Measurements from ENCODE around the gene PFN4.
A peak's percentile ranks its signal among the peaks of the same experiment; 100 is the strongest.
"Not testable (repeated sequence)": the region's sequence is repeated elsewhere in the genome, so short reads cannot be mapped to it uniquely, and the experiment has no call there.

PFN4 gene

DNA sequence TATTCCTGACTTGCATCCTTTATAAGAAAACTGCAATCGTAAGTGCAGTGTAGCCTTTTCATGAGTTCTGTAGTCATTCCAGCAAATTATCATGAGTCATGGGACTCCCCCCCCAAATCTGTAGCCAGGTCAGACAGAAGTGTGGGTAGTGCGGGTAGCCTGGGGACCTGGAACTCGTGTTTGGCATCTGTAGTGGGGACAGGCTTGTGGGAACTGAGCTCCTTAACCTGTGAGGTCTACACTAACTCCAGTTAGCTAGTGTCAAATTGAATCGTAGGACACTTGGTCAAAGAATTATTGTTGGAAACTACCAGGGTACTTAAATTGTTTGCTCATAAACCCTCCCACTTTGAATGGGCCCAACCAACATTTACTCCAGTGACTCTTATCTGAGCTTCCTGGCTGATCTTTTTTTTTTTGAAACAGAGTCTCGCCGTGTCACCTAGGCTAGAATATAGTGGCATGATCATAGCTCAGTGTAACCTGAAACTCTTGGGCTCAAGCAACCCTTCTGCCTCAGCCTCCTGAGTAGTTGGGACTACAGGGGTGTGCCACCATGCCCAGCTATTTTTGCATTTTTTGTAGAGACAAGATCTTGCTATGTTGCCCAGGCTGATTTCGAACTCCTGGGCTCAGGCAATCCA, 12.4 kb downstream of the PFN4 start:
- DNase-seq, result no peak

DNA sequence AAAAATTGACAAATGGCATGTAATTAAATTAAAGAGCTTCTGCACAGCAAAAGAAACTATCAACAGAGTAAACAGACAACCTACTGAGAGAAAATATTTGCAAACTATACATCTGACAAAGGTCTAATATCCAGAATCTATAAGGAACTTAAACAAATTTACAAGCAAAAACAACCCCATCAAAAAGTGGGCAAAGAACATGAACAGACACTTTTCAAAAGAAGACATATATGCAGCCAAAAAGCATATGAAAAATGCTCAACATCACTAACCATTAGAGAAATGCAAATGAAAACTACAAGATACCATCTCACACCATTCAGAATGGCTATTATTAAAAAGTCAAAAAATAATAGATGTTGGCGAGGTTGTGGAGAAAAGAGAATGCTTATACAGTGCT, 13.7 kb downstream of the PFN4 start:
- DNase-seq, result not testable (repeated sequence)

DNA sequence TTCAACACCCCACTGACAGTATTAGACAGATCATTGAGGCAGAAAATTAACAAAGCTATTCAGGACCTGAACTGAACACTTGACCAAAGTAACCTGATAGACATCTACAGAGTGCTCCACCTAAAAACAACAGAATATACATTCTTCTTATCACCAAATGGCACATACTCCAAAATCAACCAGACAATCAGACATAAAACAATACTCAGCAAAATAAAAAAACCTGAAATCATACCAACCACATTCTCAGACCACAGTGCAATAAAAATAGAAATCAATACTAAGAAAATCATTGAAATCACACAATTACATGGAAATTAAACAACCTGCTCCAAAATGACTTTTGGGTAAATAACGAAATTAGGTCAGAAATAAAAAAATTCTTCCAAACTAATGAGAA, 15.8 kb downstream of the PFN4 start:
- DNase-seq, result no peak

DNA sequence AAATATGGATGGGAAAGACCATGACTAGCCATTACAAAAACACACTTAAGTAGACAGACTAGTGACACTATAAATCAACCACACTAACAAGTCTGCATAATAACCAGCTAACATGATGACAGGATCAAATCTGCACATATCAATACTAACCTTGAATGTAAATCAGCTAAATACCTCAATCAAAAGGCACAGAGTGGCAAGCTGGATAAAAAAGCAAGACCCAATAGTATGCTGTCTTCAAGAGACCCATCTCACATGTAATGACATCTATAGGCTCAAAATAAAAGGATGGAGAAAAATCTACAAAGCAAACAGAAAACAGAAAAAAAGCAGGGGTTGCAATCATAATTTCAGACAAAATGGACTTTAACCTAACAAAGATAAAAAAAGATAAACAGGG, 16.3 kb downstream of the PFN4 start:
- no peak for DNase-seq

DNA sequence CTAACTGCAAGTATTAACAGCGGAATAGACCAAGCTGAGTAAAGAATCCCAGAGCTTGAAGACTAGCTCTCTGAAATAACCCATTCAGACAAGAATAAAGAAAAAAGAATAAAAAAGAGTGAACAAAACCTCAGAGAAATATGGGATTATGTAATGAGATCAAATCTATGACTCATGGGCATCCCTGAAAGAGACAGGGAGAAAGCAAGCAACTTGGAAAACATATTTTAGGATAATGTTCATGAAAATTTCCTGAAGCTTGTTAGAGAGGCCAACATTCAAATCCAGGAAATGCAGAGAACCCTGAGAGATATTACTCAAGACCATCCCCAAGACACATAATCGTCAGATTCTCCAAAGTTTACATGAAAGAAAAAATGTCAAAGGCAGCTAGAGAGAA, 17.3 kb downstream of the PFN4 start:
- DNase-seq, result no peak

DNA sequence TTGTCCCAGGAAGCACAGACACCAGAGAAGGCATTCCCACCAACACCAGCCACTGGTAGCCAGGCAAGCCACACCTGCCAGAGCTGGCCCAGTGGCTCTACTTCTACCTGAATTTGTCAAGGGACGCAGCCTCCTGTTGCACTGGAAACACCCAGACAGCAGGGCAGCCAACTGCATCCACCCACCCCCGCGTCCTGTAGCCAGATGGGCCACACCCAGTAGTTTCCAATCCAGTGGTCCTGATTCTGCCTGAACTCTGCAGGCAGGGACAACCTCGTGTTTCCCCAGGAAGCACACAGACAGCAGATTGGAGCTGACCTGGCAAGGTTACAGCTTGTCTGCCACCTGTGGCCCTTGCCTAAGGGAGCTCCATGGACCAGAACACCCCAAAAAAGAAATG, 18.2 kb downstream of the PFN4 start:
- no peak for DNase-seq

DNA sequence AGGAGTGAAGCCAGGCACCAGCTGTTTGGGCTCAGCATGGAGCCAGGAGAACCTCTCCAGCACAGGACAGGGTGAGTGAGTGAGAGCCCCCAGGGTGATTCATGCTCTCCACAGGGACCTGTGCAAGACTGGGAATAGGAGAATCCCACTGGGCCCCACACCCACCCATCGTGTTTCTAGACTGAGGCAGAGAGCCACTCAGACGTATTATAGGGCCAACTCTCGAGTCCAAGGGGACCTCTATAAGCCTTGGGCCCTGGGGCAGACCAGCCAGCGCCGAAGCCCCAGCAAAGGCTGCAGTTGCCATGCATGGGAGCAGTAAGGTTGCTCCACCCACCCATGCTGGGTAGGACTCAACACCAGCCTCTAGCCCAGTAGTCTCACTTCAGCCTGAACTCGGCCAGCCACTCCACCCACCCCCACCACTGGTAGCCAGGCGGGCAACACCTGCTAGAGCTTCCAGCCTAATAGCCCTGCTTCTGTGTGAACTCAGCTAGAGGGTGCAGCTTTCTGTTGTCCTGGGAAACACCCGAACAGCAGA, 19.0 kb downstream of the PFN4 start:
- DNase-seq, result no peak

DNA sequence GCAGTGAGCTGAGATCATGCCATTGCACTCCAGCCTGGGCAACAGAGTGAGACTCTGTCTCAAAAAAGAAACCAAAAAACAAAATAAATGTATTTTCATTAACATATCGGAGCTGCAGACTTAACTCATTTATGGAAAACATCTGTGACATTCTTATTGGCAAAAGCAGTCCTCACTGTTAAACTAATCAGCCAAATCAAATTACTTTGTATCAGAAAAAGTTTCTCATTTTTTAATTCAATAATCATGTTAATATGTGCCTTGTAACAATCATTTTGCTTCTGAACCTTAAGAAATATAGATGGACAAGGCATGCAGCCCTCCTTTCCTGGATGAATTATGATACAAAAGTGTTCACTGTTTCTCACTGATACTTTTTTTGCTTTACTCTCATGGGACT, 20.5 kb downstream of the PFN4 start:
- DNase-seq, result no peak

DNA sequence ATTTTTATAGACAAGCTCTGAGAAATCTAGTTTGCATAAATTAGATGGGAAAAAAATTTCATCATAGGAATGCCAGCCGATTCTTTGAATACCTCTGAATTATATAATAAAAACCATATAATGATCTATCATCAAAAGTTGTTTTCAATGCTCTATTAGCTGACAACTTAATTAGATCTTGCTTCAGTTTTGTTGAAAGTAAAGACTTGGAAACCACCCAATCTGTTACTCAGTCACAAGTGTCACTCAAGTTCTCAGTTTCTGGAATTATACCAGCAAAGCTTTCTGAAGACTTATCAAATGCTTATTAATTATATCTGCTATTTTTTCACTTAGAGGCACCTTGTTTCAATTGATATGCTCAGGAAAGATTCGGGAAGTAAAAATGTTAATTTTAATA, 21.1 kb downstream of the PFN4 start:
- DNase-seq, result no peak

DNA sequence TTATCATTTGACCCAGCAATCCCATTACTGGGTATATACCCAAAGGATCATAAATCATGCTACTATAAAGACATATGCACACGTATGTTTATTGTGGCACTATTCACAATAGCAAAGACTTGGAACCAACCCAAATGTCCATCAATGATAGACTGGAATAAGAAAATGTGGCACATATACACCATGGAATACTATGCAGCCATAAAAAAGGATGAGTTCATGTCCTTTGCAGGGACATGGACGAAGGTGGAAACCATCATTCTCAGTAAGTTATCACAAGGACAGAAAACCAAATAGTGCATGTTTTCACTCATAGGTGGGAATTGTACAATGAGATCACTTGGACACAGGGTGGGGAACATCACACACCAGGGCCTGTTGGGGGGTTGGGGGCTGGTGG, 22.4 kb downstream of the PFN4 start:
- DNase-seq, result not testable (repeated sequence)

DNA sequence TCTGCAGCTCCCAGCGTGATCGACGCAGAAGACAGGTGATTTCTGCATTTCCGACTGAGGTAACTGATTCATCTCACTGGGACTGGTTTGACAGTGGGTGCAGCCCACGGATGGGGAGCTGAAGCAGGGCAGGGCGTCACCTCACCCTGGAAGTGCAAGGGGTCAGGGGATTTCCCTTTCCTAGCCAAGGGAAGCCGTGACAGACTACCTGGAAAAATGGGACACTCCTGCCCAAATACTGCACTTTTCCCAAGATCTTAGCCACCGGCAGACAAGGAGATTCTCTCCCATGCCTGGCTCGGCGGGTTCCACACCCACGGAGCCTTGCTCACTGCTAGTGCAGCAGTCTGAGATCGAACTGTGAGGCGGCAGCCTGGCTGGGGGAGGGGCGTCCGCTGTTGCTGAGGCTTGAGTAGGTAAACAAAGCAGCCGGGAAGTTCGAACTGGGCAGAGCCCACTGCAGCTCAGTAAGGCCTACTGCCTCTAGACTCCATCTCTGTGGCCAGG, 27.9 kb downstream of the PFN4 start:
- not testable (repeated sequence) for DNase-seq

DNA sequence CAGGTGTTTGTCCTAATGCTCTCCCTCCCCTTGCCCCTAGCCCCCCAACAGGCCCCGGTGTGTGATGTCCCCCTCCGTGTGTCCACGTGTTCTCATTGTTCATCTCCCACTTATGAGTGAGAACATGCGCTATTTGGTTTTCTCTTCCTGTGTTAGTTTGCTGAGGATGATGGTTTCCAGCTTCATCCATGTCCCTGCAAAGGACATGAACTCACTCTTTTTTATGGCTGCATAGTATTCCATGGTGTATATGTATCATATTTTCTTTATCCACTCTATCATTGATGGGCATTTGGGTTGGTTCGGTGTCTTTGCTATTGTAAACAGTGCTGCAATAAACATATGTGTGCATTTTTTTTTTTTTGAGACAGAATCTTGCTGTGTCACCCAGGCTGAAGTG, 29.9 kb downstream of the PFN4 start:
- DNase-seq, result not testable (repeated sequence)

DNA sequence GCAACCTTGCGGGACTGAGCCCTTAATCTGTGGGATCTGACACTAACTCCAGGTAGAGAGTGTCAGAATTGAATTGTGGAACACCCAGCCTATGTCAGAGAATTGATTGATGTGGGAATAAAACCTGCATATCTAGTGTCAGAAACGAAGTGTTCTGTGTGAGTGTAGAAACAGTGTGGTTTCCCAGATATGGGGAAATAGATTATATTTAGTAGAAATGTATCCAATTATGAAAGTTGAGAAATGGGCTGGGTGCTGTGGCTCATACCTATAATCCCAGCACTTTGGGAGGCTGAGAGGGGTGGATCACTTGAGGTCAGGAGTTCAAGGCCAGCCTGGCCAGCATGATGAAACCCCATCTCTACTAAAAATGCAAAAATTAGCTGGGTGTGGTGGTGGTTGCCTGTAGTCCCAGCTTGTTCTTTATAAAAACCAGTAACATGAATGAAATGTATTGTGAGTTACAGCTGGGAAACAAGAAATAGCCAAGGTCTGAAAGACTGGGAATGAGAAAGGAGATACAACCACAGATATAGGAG, 34.2 kb downstream of the PFN4 start:
- DNase-seq, result no peak

DNA sequence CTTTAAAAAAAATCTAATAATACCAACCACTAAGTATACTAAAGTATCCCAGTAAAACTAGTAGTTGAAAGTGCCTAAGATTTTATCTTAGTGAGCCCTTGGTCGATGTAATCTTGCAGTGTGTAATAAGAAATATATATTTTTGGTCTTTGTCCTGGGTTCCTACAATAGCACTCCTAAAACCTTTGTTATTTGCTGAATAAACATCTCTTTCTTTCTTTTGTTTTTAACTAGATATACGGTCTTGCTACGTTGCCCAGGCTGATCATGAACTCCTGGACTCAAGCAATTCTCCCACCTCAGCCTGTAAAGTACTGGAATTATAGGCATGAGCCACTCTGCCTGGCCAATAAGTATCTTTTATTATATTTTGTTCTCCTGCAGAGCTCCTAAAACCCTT, 36.1 kb downstream of the PFN4 start:
- DNase-seq, result no peak

DNA sequence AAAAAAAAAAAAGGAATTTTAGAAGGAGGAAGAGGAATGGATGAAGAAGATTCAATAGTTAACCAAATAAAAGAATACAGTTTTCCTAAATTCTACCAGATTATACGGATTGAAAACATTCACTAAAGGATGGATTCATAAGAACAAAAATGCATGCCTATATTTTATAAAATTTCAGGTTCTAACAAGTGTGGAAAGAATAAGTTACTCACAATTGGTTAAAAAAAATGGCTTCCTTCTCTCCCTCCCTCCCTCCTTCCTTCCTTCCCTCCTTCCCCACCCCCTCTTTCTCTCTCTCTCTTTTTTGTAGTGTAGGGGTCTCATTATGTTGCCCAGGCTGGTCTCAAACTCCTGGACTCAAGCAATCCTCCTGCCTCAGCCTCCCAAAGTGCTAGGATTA, 36.9 kb downstream of the PFN4 start:
- no peak for DNase-seq

DNA sequence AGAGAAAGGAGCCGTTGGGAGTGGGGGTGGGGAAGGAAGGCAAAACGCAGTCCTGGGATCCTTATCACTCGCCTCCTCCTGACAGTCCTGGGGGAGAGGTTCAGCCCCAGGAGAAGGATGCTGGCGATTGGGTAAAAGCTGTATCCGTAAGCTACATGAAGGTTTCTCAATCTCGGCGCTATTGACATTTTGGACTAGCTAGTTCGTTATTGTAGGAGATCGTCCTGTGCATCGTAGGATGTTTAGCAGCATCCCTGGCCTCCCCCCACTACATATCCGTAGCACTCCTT, 38.0 kb downstream of the PFN4 start:
- DNase-seq, result no peak

DNA sequence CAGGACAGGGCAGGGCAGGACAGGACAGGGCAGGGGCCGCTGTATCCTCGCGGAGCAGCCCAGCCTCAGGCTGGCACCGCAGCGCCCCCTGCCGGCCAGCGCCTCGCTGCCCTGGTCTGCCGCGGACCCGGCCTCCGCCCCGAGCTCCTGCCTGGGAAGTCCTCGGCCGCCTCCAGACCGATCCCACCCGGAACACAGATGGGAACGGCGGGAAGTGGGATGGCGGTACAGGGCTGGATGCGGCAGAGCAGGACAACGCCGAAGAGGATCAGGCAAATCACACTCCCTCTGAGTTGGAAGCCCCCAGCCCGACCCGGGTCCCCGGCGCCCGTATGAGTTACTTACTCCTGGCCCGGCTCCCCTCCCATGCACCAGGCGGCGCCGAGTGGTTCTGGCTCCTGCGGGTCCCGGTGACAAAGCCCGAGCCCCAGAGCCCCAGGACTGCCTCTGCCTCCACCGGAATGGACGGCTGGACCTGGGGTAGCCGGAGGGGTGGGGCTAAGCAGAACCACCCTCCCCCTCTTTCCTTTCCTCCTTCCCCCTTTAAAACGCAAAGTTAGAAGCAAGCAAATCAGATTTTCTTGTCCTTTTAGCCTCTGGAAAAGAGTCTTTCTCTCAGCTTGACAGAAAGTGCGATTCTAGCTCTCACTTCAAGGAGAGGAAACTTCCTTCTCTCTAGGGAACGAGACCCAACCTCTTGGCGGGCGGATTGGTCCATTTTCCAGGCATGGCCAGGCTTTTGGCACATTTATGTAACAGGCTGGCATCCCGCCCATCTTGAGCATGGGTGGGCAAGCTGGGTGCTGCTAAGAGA, 38.5 kb downstream of the PFN4 start, which contains the start of gene TP53I3:
Gene TP53I3, minus strand, starts transcription at position 449 of the 814 bp plus-strand sequence. CDS start 508 bp downstream, outside the sequence.
- DNase-seq, result peak; percentile 95

DNA sequence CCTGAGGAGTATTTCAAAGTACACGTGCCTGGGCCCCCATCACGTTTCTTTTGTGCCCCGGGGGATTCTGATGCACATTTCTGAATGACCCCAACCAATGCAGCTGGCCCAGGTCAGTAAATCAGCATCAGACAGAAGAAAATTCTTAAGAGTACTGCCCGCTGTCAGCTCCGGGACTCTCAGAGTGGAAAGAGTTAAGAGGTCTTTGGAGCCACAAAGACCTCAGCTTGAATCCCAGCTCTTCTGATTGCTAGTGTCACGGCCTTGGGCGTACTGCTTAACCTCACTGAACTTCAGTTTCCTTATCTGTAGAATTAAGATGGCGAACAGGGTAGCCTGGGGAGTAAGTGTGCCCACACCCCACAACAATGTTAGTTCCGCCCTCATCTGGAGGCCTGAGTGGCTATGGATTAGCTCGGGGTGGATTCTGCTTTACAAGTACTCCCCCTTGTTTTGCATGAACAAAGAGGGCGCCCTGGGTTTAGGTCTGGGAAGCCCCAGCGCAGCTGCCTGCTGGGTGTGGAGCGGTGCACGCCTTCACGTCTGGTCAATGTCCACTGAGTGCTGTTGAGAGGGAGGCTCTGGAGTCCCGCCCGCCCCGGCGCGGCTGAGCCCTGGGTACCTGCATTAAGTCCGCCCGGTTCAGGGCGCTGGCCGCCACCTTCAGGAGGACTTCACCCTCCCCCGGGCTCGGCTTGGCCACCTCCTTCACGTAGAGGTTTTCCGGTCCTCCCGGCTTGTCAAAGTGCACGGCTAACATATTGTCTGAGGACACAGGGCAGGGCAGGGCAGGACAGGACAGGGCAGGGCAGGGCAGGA, 39.4 kb downstream of the PFN4 start:
- DNase-seq, result peak; percentile 90

DNA sequence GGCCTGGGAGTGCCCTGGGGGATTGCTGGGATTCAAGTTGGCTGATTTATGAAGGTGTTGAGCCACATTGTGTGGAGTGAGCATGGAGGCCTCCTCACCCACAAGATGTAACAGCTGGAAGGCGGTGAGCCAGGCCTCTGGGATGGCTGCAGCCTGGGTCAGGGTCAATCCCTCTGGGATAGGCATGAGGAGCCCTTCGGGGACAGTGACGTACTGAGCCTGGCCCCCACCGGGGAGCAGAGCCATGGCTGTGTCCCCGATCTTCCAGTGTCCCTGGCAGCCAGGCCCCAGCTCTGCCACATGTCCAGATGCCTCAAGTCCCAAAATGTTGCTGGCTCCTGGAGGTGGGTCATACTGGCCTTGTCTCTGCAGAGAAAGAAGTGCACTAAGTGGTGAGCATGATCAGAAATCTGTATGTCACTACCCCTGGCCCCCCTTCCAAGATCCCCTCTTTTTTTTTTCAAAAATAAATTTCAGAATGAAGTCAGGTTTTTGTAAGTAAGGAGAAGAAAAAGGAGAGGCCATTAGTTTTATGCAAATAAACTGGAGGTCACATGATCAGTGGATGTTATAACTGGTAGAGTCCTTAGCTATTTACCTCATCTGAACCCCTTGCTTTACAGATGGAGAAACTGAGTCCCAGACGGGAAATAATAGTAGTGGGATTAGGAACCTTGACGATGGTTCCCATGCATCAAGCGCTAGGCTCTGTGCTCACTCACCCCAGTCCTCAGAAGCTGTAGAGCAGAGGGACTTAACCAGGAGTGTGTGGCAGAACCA, 40.2 kb downstream of the PFN4 start:
- DNase-seq, result no peak

DNA sequence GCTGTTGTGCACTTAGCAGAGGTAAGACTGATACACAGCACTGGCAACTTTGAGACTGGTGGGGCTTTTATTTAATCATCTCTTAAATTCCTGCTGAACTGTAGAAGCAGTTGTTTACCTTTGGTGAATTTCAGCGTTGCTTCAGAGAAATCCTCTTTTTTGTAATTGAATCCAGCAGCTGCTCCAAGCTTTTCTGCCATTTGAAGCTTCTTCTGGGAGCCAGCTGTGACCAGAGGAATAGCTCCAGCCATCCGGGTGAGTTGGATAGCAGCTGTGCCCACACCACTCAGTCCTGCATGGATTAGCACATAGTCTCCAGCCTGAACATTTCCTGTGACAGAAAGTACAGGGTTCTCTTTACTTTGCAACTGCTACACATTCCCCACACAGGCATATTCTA, 42.4 kb downstream of the PFN4 start:
- no peak for DNase-seq

DNA sequence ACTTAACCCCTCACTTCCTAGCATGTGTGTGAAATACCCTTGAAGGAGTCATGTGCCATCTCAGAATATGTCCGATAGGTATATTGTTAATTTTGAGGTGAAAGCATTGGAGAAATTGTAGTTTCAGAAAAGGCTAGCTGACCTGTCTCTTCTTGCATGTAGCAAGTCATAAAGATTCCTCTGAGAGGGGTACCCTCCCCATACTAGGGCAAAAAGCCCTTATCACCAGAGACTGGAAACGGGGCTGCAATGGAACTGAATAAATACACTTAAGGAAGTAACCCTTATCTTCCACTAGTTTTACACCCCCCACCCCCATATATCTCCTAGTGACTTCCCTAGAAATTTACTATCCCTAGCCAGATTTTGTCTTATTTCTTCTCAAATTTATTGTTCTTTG, 45.3 kb downstream of the PFN4 start:
- no peak for DNase-seq

DNA sequence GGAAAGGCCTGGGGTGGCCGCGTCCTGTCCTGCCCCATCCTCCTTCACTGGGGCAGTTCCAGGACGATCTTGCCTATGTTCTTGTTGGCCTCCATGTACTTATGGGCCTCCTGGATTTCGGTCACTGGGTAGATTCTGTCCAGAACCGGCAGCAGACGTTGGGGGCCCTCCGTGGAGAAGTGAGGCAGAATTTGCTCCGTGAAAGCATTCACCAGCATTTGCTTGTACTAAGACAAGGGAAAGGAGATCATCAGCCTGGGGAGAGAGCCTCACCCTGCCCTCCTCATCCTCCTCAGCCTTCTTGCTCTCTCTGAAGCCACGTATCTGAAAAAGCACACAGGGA, 45.6 kb downstream of the PFN4 start:
- no peak for DNase-seq

All from NCI-H2227 treated with DMSO at 0.1 percent for 48 hours (cell line).